Thyroid gland (tissue), 4 donors: ENCODE measurements around the gene CLK2. TPM values are rescaled to one million over a fixed set of nuclear protein-coding genes. Genes with fewer than 3 reads are reported as not detected.
"Not testable (repeated sequence)": the region's sequence is repeated elsewhere in the genome, so short reads cannot be mapped to it uniquely, and the experiment has no call there.

Experiments
- DNase-seq, 2 donors: peaks; one replicate each; pipeline ENCODE4 v3.0.0-alpha.2; 2019
- H3K27ac ChIP-seq, 3 donors: fragments of 200-600 bp; sonication (generic); 1 replicate in 2 of 3; 2 replicates in 1 of 3; pipeline ENCODE4 v1.5.1; 2016 to 2019; ENCODE audit warnings: mild to moderate bottlenecking in 1 of 3, moderate library complexity in 1 of 3
- H3K27me3 ChIP-seq: fragments of 200-600 bp; sonication (generic); one replicate; pipeline ENCODE4 v1.5.1; 2019
- H3K36me3 ChIP-seq, 2 donors: fragments of 200-600 bp; sonication (generic); one replicate each; pipeline ENCODE4 v1.5.1; 2016 to 2019
- H3K4me1 ChIP-seq, 2 donors: fragments of 200-600 bp; sonication (generic); one replicate each; pipeline ENCODE4 v1.5.1; 2017 to 2019
- H3K4me3 ChIP-seq, 3 donors: fragments of 200-600 bp; sonication (generic); replicated peaks in 1 of 3; 1 replicate in 2 of 3; 2 replicates in 1 of 3; pipeline ENCODE4 v1.5.1; 2016; ENCODE audit warnings: mild to moderate bottlenecking in 1 of 3
- H3K9me3 ChIP-seq: fragments of 200-600 bp; sonication (generic); one replicate; pipeline ENCODE4 v1.5.1; 2017
- CTCF ChIP-seq, 6 experiments: fragments of 200-600 bp in 3 of 6; fragments of 450-650 bp in 3 of 6; sonication (generic) in 3 of 6; IDR thresholded peaks; one replicate each; pipeline ENCODE4 v1.5.1; 2016 to 2019; ENCODE audit warnings: antibody characterized with exemption in 6 of 6, mild to moderate bottlenecking in 2 of 6, inconsistent platforms in 1 of 6, moderate library complexity in 1 of 6
- POLR2A ChIP-seq, 2 donors: fragments of 450-650 bp; IDR thresholded peaks; one replicate each; pipeline ENCODE4 v1.6.1; 2017; ENCODE audit warnings: antibody characterized with exemption in 2 of 2, mild to moderate bottlenecking in 2 of 2, moderate library complexity in 1 of 2
- WGBS, 2 donors: methylation state at CpG; one replicate each; pipeline ENCODE4 v1.1.5; 2017; 5-methylcytosine and 5-hydroxymethylcytosine counted together
- intact Hi-C: fragments of 100-400 bp; cut with DNase I; formaldehyde crosslinking; loops from one replicate; pipeline ENCODE4 v1.15.1; 2023
- total RNA-seq, 4 donors: library from RNA; depleted of rRNA; stranded (reverse); fragments of >200 nt; gene quantifications; one replicate each; pipeline ENCODE4 v1.2.3, GENCODE V29; 2016

Gene CLK2
- total RNA-seq, 4 donors from 2014 or later, result 40.0 to 61.6 (median 56.2) TPM

GRCh38 chr1:155228096-155228427, 45.2 kb downstream of the CLK2 start:
- no peaks in the 10 kb centered on the region for H3K27me3 ChIP-seq
- peak overlapping the region; percentile 77 to 87 (median 83) for H3K27ac ChIP-seq
- TF ChIP-seq CTCF (IDR thresholded peaks at IDR 0.05) (no peak), POLR2A (IDR thresholded peaks at IDR 0.05) (no peak)
- no peak for DNase-seq
- no peaks in the 10 kb centered on the region for H3K9me3 ChIP-seq
- peak overlapping the region in 1 of 3 donors; percentile 32 for H3K4me3 ChIP-seq
- 42 to 60% methylated on average over 9 of the region's 9 CpGs for WGBS, 2 donors
- no peaks in the 10 kb centered on the region for H3K36me3 ChIP-seq
- intact Hi-C loops, result no loop called here
- peaks cover 25 to 41% of the 10 kb centered on the region in 2 donors for H3K4me1 ChIP-seq

- peaks cover 25 to 38% of the 10 kb centered on the region in 2 donors for H3K4me1 ChIP-seq
- intact Hi-C loops, result no loop called here
Observed at GRCh38 chr1:155227261-155228095, 45.8 kb downstream of the CLK2 start.

GRCh38 chr1:155226910-155227260, 46.4 kb downstream of the CLK2 start:
- TF ChIP-seq POLR2A (IDR thresholded peaks at IDR 0.05), result no peak
- TF ChIP-seq CTCF (IDR thresholded peaks at IDR 0.05), result no peak
- Histone ChIP-seq H3K4me1 (peaks cover 25 to 32% of the 10 kb centered on the region in 2 donors), H3K27me3 (no peaks in the 10 kb centered on the region), H3K36me3 (no peaks in the 10 kb centered on the region), H3K27ac (peak overlapping the region; percentile 37 to 87 (median 81)), H3K9me3 (no peaks in the 10 kb centered on the region), H3K4me3 (peak overlapping the region; percentile 12 to 32 (median 20))
- intact Hi-C loops, result no loop called here
- peak; percentile 53 to 63 for DNase-seq
- WGBS, 2 donors, result 1% methylated on average over 19 of the region's 19 CpGs

More at GRCh38 chr1:155227261-155228095, 45.8 kb downstream of the CLK2 start:
- TF ChIP-seq POLR2A (IDR thresholded peaks at IDR 0.05), result peak; percentile 20 to 82
- TF ChIP-seq CTCF (IDR thresholded peaks at IDR 0.05), result no peak
- WGBS, 2 donors, result 1 to 2% methylated on average over 33 to 41 of the region's 42 CpGs
- Histone ChIP-seq H3K27me3 (no peaks in the 10 kb centered on the region), H3K4me3 (peak overlapping the region; percentile 12 to 32 (median 20)), H3K27ac (peak overlapping the region; percentile 77 to 87 (median 83)), H3K36me3 (no peaks in the 10 kb centered on the region), H3K9me3 (no peaks in the 10 kb centered on the region)
- DNase-seq, result peak; percentile 98 to 99

GRCh38 chr1:155226188-155226909, 47.0 kb downstream of the CLK2 start:
- H3K27me3 ChIP-seq, result no peaks in the 10 kb centered on the region
- no peaks in the 10 kb centered on the region for H3K36me3 ChIP-seq
- peak overlapping the region in 2 of 3 donors; percentile 20 to 32 for H3K4me3 ChIP-seq
- peak in 4 of 6 experiments; percentile 39 to 63 (median 43) for TF ChIP-seq CTCF (IDR thresholded peaks at IDR 0.05)
- TF ChIP-seq POLR2A (IDR thresholded peaks at IDR 0.05), result no peak
- DNase-seq, result peak; percentile 63 to 73
- H3K9me3 ChIP-seq, result no peaks in the 10 kb centered on the region
- intact Hi-C loops, result no loop called here
- 3 to 4% methylated on average over 7 of the region's 7 CpGs for whole genome bisulfite sequencing, 2 donors
- H3K27ac ChIP-seq, result peak overlapping the region; percentile 37 to 87 (median 81)
- H3K4me1 ChIP-seq, result peaks cover 25 to 32% of the 10 kb centered on the region in 2 donors

GRCh38 chr1:155225404-155225759, 47.9 kb downstream of the CLK2 start:
- DNase-seq, result peak in 1 of 2 donors; percentile 24
- Histone ChIP-seq H3K4me1 (peaks cover 25 to 32% of the 10 kb centered on the region in 2 donors), H3K27ac (peak overlapping the region; percentile 34 to 81 (median 63))
- intact Hi-C loops, H3K36me3 ChIP-seq, H3K4me3 ChIP-seq, H3K27me3 ChIP-seq, H3K9me3 ChIP-seq: not testable (repeated sequence)
- WGBS, 2 donors, result 82 to 91% methylated on average over 8 of the region's 8 CpGs
